DMS53 (cell line): ENCODE data around the gene RAX2.
"Not testable (repeated sequence)": the region's sequence is repeated elsewhere in the genome, so short reads cannot be mapped to it uniquely, and the experiment has no call there.

Source experiments
- DNase-seq: peaks from one replicate; lab custom pipeline; 2025; lab: John Stamatoyannopoulos, UW

RAX2 gene

DNA sequence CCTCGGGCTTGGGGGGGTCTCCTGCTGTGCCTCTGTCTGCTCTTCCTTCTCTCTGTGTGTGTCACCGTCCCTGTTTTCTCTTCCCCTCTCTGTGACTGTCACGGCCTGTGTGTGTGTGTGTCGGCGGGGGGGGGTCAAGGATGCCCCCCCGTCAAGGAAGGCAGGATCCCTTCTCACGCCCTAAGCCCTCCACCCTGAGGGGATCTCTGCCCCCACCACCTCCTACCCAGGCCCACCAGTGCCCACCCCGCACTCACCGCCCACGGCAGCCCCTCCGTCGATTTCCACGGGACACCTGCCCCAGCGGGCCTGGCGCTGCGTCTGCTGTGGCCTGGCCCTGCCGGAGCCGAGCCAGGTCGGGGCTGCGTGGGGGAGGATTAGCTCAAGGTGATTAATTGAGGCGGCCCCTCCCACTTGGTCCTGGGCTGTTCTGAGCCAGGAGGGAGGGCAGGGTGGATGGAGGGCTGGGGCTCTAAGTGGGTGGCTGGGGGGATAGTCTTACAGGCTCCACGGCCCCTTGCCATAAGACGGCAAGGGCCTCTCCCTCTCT is at the start of gene RAX2:
TSS of gene RAX2 (minus strand) at position 323 of the 550 bp plus-strand sequence. CDS start 486 bp downstream, outside the sequence.
- DNase-seq: no peak

DNA sequence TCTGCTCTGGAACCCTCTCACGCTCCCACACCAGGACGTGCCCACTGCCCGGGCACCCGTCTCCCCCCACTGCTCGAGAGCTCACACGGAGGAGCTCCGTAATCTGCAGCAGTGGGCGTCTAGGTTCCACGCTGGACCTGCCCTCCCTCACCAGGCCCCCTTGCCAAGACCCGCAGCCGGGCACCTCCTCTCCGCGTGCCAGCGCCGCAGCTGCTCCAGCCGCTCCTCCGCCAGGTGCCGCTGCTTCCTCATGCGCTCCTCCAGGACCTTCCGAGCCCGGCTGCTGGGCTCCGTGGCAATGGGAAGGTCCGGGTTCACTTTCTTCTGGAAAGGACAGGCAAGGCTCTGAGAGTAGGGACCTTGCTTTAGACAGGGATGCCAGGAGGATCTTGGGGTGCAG is 49.1 kb upstream of the RAX2 start:
- DNase-seq: peak; percentile 75

DNA sequence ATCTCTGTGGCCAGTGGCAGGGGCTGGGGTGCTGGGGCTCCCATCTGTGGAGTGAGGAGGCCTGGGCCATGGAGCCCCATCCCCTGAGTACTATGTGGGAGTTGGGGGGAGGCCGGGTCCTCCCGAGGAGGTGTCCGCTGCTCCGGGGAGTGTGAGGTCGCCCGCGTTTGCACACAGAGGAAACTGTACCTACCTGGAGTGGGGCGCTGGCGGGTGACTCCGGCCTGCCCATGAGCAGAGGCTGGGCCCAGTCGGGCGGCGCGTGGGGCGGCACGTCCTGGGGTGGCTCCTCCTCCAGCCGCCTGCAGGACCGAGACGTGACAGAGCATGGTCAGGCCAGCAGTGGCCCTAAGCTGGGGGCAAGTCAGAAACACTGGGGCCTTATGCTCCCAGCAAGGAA is 48.0 kb upstream of the RAX2 start:
- DNase-seq: peak; percentile 31

DNA sequence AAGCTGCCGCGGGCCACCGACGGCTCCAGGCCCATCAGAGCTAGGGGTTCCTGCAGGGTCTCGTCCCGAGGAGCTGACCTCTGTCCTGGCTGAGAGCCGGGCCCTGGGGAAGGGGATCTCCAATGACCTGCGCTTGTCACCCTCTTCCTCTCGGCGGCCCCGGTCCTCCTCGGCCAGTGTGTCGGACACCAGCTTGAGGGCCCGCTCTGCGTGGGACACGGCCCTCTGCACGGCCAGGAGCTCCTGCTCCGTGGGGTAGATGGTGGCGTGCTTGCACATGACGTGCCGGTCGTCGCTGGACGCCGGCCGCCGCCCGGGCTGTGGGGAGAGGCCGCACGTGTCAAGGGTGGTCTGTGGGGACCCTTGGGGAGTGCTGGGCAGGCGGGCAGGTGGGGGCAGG is 46.9 kb upstream of the RAX2 start:
- DNase-seq: no peak

DNA sequence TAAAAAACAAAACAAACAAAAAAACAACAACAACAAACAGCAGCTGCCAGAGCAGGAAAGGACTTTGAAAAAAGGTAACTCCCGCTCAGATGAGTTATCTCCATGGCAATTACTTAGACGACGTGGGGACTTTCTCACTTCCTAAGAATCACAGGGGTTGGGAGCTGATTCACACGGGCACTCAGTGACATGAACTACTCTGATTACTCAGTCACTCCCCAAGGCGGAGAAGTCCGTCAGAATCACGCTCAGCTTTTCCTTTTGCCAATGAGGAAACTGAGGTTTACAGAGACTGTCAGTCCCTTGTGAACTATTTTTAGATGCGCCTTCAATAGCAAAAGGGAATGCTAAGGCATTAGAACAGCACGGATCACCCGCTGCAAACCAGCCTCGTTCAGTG is 46.4 kb upstream of the RAX2 start:
- peak; percentile 33 for DNase-seq

DNA sequence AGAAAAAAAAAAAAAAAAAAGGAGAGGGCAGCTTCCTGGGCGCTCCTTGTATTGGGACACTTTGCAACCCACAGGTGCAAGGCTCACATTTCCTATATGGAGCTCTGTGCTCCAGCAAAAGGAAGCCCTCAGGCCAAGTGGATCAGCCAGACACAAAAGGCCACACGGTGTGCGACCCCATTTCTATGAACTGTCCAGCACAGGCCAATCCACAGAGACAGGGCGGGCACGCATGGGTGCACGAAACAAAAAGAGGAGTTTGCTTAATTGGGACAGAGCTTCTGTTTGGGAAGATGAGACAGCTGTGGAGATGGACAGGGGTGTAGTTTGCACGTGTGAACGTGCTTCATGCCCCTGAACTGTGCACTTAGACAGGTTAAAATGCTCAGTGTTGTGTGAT is 45.7 kb upstream of the RAX2 start:
- no peak for DNase-seq

DNA sequence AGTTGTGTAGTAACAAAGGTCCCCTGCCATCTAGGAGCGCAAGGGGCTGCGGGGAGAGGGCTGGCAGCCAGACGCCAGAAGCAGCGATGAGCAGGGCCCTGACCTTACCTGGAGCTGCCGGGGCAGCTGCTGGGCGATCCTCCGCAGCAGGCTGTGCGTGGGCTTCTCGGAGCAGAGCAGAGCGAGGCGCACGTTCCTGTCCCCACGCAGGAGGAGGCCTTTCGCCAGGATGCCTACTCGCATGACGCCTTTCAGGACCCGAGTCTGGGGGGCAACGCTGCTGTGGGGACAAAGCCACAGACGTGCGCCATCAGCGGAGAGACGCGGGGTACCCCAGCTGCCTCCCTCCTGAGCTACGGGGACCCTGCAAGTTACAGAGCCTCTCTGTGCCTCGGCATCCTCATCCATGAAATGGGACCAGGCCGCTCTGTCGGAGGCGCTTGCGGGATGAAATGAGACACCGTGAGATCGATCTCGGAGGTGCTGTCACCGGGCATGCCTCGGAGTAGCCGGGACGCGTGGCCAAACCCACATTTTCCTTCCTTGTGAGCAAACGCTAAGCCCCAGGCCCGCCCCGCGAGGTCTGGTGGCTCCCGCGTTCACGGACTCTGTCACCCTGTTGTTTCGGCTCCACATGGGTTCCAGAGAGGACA is 44.7 kb upstream of the RAX2 start:
- DNase-seq: no peak

DNA sequence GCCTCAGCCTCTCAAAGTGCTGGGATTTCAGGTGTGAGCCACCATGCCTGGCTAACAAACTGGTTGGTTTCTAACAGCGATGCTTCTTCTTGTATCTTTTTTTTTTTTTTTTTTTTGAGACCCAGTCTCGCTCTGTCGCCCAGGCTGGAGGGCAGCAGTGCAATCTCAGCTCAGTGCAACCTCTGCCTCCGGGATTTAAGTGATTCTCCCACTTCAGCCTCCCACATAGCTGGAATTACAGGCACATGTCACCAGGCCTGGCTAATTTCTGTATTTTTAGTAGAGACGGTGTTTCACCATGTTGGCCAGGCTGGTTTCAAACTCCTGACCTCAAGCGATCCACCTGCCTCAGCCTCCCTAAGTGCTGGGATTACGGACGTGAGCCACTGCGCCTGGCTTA is 44.1 kb upstream of the RAX2 start:
- DNase-seq: not testable (repeated sequence)

DNA sequence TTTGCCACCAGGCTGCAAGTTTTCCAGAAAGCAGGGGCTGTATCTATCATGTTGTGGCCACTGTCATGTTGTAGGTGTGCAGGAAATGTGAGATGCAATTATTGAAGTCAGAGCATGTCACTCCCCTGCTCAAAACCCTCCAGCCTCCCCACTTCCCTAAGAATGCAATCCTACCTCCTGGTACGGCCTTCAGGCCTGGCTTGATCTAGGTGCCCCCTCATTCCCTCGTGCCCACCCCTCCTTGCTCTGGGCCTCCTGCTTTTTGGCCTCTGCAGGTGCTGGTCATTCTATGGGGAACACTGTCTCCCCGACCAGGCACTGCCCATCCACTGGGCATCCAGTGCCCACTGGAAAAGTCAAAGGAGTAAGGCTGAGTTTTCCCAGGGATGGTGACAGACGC is 42.6 kb upstream of the RAX2 start:
- no peak for DNase-seq

DNA sequence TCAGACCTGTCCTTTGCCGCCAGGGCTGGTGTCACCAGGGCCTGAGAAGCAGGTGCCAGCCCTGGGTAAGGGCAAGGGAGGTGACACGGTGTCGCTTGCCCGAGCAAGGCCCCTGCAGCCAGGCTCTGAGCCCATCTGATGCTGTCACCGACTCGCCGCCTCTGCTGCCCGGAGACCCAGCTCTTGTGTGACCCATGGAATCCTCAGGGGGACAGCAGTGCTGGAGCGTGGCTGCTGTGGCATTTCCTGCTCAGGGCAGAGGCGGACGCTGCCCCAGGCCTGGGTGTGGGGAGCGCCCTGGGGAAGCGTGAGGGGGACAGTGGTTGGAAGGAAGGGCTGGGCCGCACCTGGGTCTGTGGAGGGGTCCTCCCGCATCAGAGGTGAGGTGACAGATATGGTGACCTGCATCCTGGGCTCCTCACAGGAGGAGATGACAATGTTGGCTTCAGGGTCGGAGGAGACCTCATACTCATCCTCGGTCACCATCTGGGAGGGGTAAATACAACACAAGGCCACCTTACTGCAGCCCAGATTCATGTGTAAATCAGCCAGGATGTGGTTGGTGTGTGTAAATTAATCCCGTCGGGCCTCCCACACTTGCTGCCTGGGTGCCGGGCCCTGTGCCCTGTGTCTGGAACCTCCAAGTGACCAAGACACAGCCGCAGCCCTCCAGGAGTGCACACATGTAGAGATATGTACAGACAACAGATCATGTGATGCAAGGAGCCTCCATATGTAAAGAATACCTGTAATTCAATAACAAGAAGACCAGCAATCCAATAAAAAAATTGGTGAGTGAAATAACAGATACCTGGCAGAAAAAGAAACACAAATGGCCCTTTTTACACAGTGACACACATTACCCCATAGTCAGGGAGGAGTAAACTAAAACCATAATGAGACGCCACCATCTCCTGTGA is 41.7 kb upstream of the RAX2 start:
- DNase-seq: no peak

DNA sequence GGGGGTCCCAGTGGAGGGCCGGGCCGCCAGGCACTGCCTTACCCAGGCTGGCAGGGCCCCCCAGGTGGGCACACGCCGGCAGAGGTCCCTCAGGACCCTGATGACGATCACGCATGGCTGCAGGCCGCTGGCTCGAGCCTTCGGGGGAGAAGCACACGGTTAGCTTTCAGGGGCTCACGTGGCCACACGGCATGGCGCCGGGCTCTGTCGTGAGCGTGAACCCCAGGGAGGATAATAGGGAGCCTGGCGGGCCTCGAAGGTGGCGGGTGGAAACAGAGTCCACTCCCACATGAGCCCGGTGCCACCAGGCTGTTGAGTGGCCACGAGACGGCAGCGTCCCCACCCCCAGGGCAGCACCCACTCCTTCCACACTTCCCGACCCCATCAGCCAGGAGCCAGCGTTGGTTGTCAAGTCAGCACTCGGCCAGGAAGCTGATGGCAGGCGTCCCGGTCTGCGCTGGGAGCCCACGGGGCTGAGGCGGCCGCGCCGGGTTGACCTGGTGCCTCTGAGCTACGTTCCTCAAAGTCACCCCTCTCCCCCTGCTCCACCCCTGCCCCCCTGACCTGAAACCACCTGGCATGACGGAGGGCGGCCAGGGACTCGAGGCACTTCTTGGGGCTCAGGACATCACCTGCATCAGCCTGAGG is 38.8 kb upstream of the RAX2 start:
- DNase-seq: no peak

DNA sequence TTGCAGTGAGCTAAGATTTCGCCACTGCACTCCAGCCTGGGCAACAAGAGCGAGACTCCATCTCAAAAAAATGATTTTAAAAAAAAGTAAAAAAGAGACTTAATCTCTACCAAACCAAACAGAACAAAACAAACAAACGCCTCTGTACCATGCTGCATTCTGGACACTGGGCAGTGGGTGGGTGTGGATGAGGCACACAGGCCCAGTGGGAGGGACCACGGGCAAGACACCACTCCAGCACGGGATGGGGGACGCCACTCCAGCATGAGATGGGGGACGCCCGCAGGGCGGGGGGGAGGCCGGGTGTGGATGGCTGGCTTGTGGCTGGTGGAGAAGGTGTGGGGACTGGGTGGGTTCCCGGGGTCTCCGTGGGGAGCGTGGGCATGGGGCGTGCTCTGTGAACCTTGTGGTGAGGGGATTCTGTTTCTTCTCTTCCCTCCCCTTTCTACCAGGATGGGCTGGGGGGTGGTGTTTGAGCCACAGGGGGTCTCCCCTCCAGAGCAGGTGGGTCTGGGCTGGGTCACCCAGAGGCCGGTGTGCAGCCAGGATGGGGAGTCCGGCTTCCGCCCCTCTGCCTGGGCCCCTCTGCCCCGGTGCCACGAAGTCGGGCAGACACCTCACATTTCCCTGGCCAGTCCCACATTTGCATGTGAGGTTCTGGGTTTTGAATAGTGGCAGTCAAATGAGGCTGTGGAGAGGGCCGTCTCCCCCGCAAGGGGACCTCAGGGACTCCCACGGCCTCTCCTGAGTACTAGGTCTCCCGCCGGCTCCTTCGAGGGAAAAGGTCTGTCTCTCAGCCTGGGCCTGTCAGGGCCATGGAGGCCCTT is 38.1 kb upstream of the RAX2 start:
- DNase-seq: no peak

DNA sequence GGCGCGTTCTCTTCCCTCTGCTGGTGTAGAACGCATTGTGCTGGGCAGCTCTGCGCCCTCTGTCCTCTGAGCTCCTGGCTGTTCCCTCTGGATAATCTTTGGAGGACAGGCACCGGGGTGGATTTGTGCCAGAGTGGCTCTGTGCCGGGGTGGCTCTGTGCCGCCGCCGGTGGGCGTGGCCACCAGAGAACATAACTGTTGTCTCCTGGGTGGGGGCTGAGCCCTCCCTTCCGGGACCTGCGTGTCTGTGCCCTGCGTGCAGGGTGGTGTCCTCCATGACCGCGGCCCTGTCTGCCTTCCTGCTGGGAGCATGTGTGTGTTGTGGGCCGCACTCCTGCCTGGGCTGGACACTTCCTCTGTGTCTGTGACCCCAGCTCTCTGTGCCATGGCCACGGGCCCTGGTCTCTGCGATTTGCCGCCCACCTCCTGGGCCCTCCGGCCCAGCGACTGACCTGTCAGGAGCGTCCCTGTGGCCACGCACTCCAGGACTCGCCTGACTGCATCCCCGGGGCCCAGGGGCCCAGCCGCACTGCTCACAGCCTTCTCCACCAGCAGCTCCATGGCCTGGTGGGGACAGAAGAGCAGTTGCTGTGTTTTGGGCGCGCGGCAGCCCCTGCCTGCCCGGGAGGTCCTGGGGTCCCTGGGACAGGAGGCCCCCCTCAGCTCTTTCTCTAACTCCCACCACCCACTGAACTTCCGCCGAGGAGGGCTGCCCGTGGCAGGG is 36.6 kb upstream of the RAX2 start:
- DNase-seq: no peak

DNA sequence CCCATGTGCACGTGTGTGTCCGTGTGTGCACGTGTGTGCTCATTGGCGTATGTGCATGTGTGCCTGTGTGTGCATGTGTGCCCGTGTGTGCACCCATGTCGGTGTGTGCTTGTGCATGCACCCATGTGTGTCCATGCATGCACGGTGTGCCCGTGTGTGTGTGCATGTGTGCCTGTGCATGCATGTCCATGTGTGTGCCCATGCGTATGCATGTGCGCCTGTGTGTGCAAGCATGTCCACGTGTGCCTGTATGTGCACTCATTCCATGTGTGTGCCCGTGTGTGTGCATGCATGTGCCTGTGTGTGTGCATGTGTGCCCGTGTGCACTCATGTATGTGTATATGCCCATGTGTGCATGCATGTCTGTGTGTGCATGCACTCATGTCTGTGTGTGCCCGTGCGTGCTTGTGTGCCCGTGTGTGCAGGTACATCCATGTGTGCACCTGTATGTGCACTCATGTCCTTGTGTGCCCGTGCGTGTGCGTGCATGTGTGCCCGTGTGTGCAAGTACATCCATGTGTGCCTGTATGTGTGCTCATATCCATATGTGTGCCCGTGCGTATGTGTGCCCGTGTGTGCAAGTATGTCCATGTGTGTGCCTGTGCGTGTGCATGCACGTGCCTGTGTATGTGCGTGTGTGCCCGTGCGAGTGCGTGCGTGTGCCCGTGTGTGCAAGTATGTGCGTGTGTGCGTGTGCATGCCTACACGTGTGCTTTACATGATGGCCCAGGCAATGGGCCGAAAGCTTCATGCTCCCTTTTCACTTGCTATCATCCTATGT is 35.7 kb upstream of the RAX2 start:
- DNase-seq: no peak

DNA sequence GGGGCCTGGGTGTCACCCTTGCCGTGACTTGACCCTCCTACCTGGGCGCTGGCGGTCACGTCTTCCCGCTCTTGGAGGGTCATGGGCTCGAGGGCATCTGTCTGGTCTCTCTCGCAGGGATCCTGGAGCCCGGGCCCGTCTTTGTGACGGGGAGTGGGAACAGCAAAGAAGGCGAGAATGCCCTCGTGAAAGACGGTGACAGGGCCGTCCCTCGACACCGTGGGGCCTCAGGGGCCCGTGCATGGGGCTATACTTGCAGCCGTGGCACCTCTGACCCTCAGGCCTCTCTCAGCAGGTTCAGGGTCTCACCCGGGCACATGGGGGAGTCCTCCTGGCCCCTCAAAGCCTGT is 35.1 kb upstream of the RAX2 start:
- no peak for DNase-seq

DNA sequence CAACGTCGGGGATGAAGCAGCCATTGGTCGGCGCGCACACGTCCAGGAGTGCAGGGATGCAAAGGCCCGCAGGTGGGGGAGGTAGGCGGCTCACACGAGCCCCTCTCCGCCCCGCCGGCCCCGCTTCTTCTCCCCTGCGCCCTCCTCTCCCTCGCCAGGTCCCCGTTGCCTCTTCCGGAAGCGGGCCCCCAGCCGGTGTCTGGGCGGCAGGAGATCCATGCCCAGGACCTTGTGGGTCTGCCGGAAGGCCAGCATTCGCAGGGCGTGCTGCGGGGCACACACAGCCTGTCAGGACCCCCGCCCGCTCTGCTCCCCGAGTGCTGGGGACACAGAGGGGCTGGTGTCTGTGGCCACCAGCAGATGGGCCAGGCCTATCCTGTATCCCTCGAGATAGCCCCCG is 33.8 kb upstream of the RAX2 start:
- DNase-seq: no peak

DNA sequence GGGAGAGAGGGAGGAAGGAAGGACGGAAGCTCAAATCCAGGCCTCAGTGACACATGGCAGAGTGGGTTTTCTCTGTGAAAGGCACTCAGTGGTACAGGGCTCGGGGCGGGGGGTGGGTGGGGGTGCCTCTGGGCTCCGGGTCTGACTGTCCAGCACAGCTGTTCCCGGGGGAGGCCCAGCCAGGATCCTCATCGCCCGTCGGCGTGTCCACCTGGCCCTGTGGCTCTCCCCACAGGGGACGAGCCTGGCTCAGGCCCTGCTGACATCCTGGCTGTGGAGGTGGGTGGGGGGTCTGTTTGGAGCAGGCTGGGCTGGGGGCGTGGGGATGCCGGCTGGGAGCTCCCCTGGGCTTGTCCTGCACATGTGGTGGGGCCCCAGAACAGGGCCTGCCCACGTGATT is 32.4 kb upstream of the RAX2 start:
- no peak for DNase-seq

DNA sequence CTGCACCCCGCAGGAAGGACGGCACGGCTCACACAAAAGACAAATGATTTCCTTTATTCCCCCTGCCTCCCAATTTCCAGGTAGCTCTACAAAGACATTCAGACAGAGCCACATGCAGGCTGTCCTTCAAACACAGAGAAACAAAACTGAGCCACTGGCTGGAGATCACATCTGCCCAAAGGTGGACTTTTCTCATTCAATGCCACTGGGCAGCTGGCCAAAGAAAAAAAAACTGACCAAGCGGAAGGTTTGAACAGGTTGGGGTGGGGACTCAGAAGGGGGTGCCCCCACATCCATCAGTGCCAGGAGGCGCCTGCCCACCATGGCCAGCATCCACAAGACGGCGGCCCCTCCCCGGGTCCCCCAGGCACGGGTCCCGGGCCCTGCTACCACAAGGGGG is 32.0 kb upstream of the RAX2 start:
- no peak for DNase-seq

DNA sequence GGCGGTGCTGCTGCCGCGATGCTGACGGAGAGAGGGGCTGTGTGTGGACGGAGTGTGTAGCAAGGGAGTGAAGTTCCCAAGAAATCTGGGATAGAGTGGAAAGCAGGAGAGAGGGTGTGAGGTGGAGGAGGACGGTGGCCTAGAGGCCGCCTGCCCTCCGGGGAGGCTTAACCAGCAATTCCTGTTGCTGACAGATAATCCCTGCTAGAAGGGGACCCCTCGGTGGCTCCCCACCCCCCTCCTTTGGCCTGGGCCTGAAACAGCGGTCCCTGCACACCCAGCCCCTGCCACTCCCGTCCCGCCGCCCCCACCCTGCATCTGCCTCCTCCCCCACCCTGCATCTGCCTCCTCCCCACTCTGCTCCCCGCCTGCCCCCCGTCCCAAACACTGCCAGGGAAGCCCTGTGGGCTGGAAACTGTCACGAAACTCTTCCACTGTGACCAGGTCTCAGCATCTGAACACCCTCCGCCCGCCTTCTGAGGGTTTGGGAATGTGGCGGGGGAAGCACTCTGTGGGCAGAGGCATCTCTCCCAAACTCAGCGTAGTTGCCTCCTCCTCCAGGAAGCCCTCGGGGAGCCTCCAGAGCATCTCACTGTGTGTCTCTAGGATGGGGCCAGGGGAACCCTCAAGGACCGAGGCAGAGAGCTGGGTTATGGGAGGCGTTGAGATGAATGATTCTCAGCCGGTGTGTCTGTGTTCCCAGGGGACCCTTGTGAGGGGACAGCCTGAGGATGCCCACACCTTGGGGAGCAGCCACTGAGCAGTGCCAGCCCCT is 31.3 kb upstream of the RAX2 start:
- no peak for DNase-seq
